ENCODE data around the gene ICAM2.
"Not testable (repeated sequence)": the region's sequence is repeated elsewhere in the genome, so short reads cannot be mapped to it uniquely, and the experiment has no call there.

ICAM2 gene

DNA sequence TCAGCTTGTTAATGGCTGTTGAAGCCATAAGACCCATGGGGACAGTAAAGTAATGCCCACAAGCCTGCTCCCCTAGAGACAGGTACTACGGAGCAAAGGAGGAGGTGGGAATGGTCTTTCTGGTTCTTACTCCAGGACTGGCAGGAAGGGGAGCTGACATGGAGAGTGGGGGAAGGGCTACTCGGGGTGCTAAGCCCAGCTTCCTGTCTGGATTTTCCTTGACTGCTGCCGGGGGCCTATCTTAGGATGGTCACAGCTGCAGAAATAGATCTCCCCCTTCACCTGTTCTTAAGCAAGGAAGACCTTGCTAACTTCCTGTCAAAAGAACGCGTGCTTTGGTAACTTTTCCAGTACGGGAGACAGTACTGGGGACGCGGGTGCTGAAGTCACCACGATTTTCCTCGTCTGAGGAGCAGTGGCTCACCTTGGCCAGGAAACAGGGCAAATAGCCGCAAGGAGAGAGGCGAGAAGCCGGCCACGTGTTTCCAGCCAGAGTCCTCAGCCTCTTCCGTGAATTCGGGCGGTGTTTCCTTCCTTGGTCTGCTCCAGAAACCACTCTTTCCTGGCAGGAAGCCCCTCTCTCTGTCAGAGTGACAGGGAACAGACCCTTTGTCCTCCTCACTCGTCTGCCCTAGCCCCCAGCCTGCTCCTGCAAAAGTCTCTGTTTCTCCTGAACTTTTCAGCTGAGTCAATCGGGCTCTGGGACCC, 22.9 kb downstream of the ICAM2 start:
- no peak for DNase-seq (ENCODE audit: low read depth in 2 of 2)

DNA sequence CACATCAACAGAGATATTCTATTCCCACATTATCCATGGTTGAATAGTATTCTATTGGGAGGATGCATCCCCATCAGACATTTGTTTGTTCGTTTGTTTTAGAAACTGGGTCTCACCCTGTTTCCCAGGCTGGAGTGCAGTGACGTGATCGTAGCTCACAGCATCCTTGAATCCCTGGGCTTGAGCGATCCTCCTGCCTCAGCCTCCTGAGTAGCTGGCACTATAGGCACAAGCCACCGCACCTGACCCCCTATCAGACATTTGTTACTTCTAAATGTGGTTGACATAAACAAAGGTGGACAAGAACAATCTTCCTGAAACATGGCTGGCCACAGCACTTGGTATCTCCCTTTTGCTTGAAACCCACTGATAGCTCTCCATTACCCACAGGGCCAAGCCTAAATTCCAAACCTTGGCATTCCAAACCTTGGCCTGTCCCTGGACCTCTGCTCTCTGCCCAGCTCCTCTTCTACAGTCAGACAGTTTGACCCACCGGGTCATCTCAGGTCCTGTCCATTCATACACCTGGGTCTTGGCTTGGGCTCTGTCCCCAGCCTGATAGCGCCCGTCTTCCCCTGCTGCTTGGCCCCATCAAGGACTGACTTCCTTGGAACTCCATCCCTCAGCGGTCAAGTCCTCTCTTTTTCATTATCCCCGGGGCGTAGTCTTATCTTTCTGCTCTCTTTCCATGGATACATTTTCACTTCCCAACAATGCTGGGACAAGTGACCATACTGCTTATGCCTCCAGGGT, 23.8 kb downstream of the ICAM2 start:
- DNase-seq (ENCODE audit: low read depth in 2 of 2) = no peak

DNA sequence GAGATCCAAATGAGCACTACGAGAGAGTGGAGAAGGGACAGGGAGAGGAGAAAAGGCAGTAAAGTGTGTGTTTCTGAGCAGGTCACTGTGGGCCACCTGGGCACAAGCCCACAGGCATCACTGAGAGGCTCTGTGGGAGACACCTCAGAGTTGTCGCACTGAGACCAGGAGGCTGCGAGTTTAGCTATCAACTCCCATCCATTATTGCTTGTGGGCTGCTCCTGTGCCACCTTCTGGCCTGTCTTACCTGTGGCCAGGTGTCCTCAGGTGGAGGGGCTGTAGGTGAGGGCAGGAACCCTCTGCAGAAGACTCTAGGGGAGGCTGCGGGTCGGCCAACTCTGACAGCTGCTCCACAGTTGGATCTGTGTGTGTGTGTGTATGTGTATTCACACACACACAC, 24.8 kb downstream of the ICAM2 start:
- DNase-seq (ENCODE audit: low read depth in 2 of 2) = no peak

GRCh38 chr17:63993368-63993985, 27.0 kb downstream of the ICAM2 start:
- no peak for DNase-seq (ENCODE audit: low read depth in 2 of 2)

- DNase-seq (ENCODE audit: low read depth in 2 of 2) = no peak
These were observed 28.8 kb downstream of the ICAM2 start for GRCh38 chr17:63991611-63992010.

DNA sequence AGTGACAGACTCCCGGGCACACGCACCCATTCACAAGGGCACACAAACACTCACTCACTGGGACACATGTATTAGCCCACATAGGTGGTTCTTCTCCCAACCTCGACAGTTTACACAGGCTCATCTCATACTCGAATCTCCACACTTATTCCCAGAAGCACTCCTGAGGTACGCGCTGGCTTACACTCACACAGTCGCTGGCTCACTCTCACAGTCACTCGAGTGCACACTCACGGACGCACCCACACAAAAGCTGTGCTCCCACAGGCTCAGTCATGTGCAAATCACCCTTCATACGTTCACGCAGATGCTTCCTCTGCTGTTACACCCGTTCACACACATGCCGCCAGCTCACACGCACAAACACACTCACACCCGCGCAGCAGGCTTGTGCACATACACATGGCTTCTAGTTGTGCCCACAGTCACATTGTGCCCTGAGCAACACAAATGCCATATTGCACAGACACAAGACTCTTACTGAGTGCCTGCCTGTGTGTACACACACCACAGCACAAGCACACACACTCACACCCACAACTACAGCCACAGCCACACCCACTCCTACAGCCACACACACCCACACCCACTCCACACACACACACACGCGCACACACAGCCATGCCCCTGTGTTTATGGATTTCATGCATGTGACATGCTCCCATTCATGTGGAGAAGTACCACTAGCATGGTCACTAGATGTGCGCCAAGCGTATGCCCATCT, 30.6 kb downstream of the ICAM2 start:
- DNase-seq (ENCODE audit: low read depth in 2 of 2) = no peak

- DNase-seq (ENCODE audit: low read depth in 2 of 2) = no peak
These were observed 31.5 kb downstream of the ICAM2 start for GRCh38 chr17:63988741-63989621.

- DNase-seq (ENCODE audit: low read depth in 2 of 2) = no peak
These were observed 32.3 kb downstream of the ICAM2 start for GRCh38 chr17:63988127-63988478.

GRCh38 chr17:63987221-63988126, 33.0 kb downstream of the ICAM2 start:
- no peak for DNase-seq (ENCODE audit: low read depth in 2 of 2)

- DNase-seq (ENCODE audit: low read depth in 2 of 2) = no peak
These were observed 33.6 kb downstream of the ICAM2 start for GRCh38 chr17:63986821-63987220.

GRCh38 chr17:63985387-63986140, 34.9 kb downstream of the ICAM2 start:
- no peak for DNase-seq (ENCODE audit: low read depth in 2 of 2)

GRCh38 chr17:63984651-63985386, 35.6 kb downstream of the ICAM2 start:
- peak in 1 of 2 donors; percentile 23 for DNase-seq (ENCODE audit: low read depth in 2 of 2)

DNA sequence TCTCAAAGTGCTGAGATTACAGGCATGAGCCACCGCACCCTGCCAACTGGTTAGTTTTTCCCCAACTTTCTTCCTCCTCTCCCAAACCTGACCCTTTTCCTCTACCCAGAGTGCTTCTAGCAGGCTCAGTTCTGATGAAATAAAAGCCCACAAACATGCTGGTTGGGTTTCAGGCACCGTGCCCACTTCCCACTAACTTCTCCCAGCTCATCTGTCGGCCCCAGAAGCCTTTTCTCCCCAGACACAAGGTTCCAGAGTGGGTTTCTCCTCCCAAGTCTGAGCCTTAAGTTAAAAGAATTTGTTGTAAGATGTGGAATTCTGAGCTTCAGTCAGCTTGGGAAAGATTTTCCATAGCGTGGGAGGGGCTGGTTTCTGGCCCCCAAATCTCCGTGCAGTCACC, 36.2 kb downstream of the ICAM2 start:
- DNase-seq (ENCODE audit: low read depth in 2 of 2) = no peak

- no peak for DNase-seq (ENCODE audit: low read depth in 2 of 2)
These were observed 37.1 kb downstream of the ICAM2 start for GRCh38 chr17:63983320-63983719.

GRCh38 chr17:63982641-63983040, 37.8 kb downstream of the ICAM2 start:
- not testable (repeated sequence) for DNase-seq (ENCODE audit: low read depth in 2 of 2)

DNA sequence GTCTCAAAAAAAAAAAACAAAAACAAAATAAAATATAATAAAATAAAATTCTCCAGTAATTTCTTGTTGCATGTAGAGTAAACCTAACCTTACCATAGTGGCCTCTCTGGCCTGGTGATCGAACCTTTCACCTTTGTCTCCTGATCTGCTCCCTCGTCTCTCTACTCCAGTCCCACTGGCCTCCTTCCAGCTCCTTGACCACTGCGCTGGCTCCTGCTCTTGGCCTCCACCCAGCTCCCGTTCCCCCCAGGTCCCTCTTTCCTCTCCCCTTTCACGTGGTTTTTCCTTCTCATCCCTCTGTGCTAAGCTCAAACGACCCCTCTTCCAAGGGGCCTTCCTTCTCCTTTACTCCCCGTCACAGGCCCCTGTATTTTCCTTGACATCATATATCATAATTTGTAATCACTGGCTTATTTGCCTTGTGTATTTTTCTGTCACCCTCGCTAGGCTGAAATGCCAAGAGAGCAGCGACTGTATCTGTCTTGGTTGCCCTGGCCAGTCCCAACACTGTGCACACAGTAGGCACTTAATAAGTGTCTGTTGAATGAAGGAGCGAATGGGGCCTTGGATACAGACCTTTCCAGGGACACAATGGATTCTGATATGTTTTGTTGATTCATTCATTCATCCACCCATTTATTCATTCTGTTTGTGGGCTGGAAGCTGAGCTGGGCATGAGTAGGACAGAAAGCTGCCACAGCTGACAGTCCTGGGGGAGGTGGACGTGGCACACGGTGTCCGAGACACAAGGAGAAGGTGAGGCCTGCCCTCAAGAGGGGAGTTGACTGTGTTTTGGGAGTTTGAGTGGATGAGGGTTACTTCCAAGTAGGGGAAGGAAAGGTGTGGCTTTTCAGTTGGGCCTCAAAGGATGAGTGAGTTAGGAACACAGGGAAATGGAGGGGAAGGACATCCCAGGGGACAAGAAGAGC, 41.9 kb downstream of the ICAM2 start:
- DNase-seq (ENCODE audit: low read depth in 2 of 2) = no peak

GRCh38 chr17:63976702-63977101, 43.7 kb downstream of the ICAM2 start:
- DNase-seq (ENCODE audit: low read depth in 2 of 2) = no peak

Measured in stimulated activated CD8-positive, alpha-beta memory T cell treated with anti-CD3 and anti-CD28 coated beads, Interleukin-7, amount 100 ng/mL, for 1 hour (primary cell).